Ascending aorta (tissue), 2 donors: Measurements from ENCODE around the gene RPL7A. TPM values are rescaled to one million over a fixed set of nuclear protein-coding genes. Genes with fewer than 3 reads are reported as not detected.

ENCODE experiments used
- DNase-seq, 2 donors: peaks; one replicate each; pipeline ENCODE4 v3.0.0-alpha.2; 2019; ENCODE audit warnings: low spot score in 2 of 2
- H3K27ac ChIP-seq, 2 donors: fragments of 200-600 bp; sonication (generic); one replicate each; pipeline ENCODE4 v1.5.1; 2016 to 2017; ENCODE audit warnings: mild to moderate bottlenecking in 1 of 2
- H3K27me3 ChIP-seq: fragments of 200-600 bp; sonication (generic); one replicate; pipeline ENCODE4 v1.5.1; 2017
- H3K36me3 ChIP-seq, 2 donors: fragments of 200-600 bp; sonication (generic); one replicate each; pipeline ENCODE4 v1.5.1; 2016
- H3K4me1 ChIP-seq, 2 donors: fragments of 200-600 bp; sonication (generic); one replicate each; pipeline ENCODE4 v1.5.1; 2016 to 2017; ENCODE audit warnings: mild to moderate bottlenecking in 1 of 2
- H3K4me3 ChIP-seq, 2 donors: fragments of 200-600 bp; sonication (generic); one replicate each; pipeline ENCODE4 v1.5.1; 2016 to 2017; ENCODE audit warnings: mild to moderate bottlenecking in 1 of 2
- H3K9me3 ChIP-seq, 2 donors: fragments of 200-600 bp; sonication (generic); one replicate each; pipeline ENCODE4 v1.5.1; 2016
- CTCF ChIP-seq, 3 experiments: fragments of 200-600 bp in 2 of 3; fragments of 450-650 bp in 1 of 3; sonication (generic) in 2 of 3; IDR thresholded peaks; one replicate each; pipeline ENCODE4 v1.5.1; 2016 to 2019; ENCODE audit warnings: antibody characterized with exemption in 3 of 3, mild to moderate bottlenecking in 1 of 3, moderate library complexity in 1 of 3
- intact Hi-C: fragments of 100-400 bp; cut with DNase I; formaldehyde crosslinking; loops from one replicate; pipeline ENCODE4 v1.15.1; 2023
- total RNA-seq: library from RNA; depleted of rRNA; stranded (reverse); fragments of >200 nt; gene quantifications from one replicate; pipeline ENCODE4 v1.1.0, GENCODE V29; 2016

The RPL7A gene
- total RNA-seq, 1 donor from 2014 or later = 1,203 TPM

GRCh38 chr9:133351908-133352634 lies 4.1 kb downstream of the RPL7A start:
- Histone ChIP-seq H3K27ac (no peak overlapping the region), H3K36me3 (peaks cover 41% of the 10 kb centered on the region in 2 donors), H3K4me3 (no peak overlapping the region), H3K4me1 (peaks cover 9 to 26% of the 10 kb centered on the region in 2 donors), H3K9me3 (no peaks in the 10 kb centered on the region), H3K27me3 (no peaks in the 10 kb centered on the region)
- TF ChIP-seq CTCF (IDR thresholded peaks at IDR 0.05) = peak in 1 of 3 experiments; percentile 15
- DNase-seq = no peak
- intact Hi-C loops = no loop called here

- Histone ChIP-seq H3K4me3 (no peak overlapping the region), H3K36me3 (peaks cover 41% of the 10 kb centered on the region in 2 donors), H3K27me3 (no peaks in the 10 kb centered on the region), H3K27ac (no peak overlapping the region), H3K9me3 (no peaks in the 10 kb centered on the region), H3K4me1 (peaks cover 10 to 25% of the 10 kb centered on the region in 2 donors)
- no peak for DNase-seq
- no peak for TF ChIP-seq CTCF (IDR thresholded peaks at IDR 0.05)
- intact Hi-C loops = no loop called here
Observed at GRCh38 chr9:133352635-133353340, 4.8 kb downstream of the RPL7A start.

- Histone ChIP-seq H3K27me3 (no peaks in the 10 kb centered on the region), H3K4me1 (peaks cover 10 to 25% of the 10 kb centered on the region in 2 donors), H3K9me3 (no peaks in the 10 kb centered on the region), H3K27ac (no peak overlapping the region), H3K36me3 (peaks cover 41% of the 10 kb centered on the region in 2 donors), H3K4me3 (no peak overlapping the region)
- intact Hi-C loops = no loop called here
- TF ChIP-seq CTCF (IDR thresholded peaks at IDR 0.05) = no peak
- DNase-seq = no peak
Observed at GRCh38 chr9:133353548-133353947, 5.5 kb downstream of the RPL7A start.

- Histone ChIP-seq H3K4me3 (no peak overlapping the region), H3K27ac (no peak overlapping the region), H3K27me3 (no peaks in the 10 kb centered on the region), H3K9me3 (no peaks in the 10 kb centered on the region), H3K36me3 (peaks cover 34 to 36% of the 10 kb centered on the region in 2 donors), H3K4me1 (peaks cover 10 to 16% of the 10 kb centered on the region in 2 donors)
- intact Hi-C loops = loop anchor here (5.0 kb wide), 2 partner anchors 63 to 133 kb away; partner anchors contain the start of gene REXO4
- no peak for DNase-seq
- no peak for TF ChIP-seq CTCF (IDR thresholded peaks at IDR 0.05)
Observed at GRCh38 chr9:133354766-133355165, 6.7 kb downstream of the RPL7A start.

GRCh38 chr9:133355881-133356357 lies 7.9 kb downstream of the RPL7A start:
- Histone ChIP-seq H3K36me3 (peaks cover 24 to 28% of the 10 kb centered on the region in 2 donors), H3K4me3 (peak overlapping the region; percentile 70 to 87), H3K27me3 (no peaks in the 10 kb centered on the region), H3K27ac (peak overlapping the region; percentile 47 to 72), H3K4me1 (peaks cover 10 to 16% of the 10 kb centered on the region in 2 donors), H3K9me3 (no peaks in the 10 kb centered on the region)
- no peak for DNase-seq
- no peak for TF ChIP-seq CTCF (IDR thresholded peaks at IDR 0.05)
- intact Hi-C loops = loop anchor here (1.0 to 5.0 kb wide), 5 partner anchors 8 to 131 kb away; partner anchors contain the start of genes MED22, REXO4, RPL7A and STKLD1
